Fibroblast of lung (primary cell): Measurements from ENCODE around the gene NUDT3. TPM values are rescaled to one million over a fixed set of nuclear protein-coding genes. Genes with fewer than 3 reads are reported as not detected.
"Not testable (repeated sequence)": the region's sequence is repeated elsewhere in the genome, so short reads cannot be mapped to it uniquely, and the experiment has no call there.

ENCODE experiments used
- DNase-seq, 2 donors: peaks; one replicate each; pipeline versions ENCODE4 v3.0.0 to v3.0.0-alpha.2; 2010; ENCODE audit warnings: low read depth in 2 of 2
- H2AFZ ChIP-seq: 2 replicates; pipeline ENCODE4 v1.5.1; 2012; ENCODE audit warnings: low read length, control low read depth, inconsistent platforms
- H3K27ac ChIP-seq: 2 replicates; pipeline ENCODE4 v1.5.1; 2011; ENCODE audit warnings: low read length, control low read depth; ENCODE audit not compliant: insufficient read depth
- H3K27me3 ChIP-seq: 2 replicates; pipeline ENCODE4 v1.5.1; 2011; ENCODE audit warnings: mild to moderate bottlenecking, low read length; ENCODE audit not compliant: control insufficient read depth, insufficient read depth
- H3K36me3 ChIP-seq: 2 replicates; pipeline ENCODE4 v1.5.1; 2011; ENCODE audit warnings: low read length; ENCODE audit not compliant: control insufficient read depth, insufficient read depth
- H3K4me1 ChIP-seq: 2 replicates; pipeline ENCODE4 v1.5.1; 2011; ENCODE audit warnings: low read length; ENCODE audit not compliant: control insufficient read depth, insufficient read depth; ENCODE audit errors: extremely low read depth
- H3K4me2 ChIP-seq: 2 replicates; pipeline ENCODE4 v1.5.1; 2011; ENCODE audit warnings: low read length, control low read depth; ENCODE audit not compliant: insufficient read depth; ENCODE audit errors: extremely low read depth
- H3K4me3 ChIP-seq, 4 experiments: fragments of 200-600 bp in 1 of 4; sonication (generic) in 1 of 4; replicated peaks in 1 of 4; 2 replicates each; pipeline ENCODE4 v1.5.1; 2011 to 2016; ENCODE audit warnings: low read length in 4 of 4, low read depth in 3 of 4, mild to moderate bottlenecking in 3 of 4, control low read depth in 2 of 4, inconsistent platforms in 1 of 4, mixed read lengths in 1 of 4; ENCODE audit not compliant: insufficient read depth in 1 of 4; ENCODE audit errors: control extremely low read depth in 1 of 4
- H3K79me2 ChIP-seq: 2 replicates; pipeline ENCODE4 v1.5.1; 2012; ENCODE audit warnings: mild to moderate bottlenecking, low read length, inconsistent platforms; ENCODE audit not compliant: control insufficient read depth, insufficient read depth
- H3K9ac ChIP-seq: 2 replicates; pipeline ENCODE4 v1.5.1; 2011; ENCODE audit warnings: mild to moderate bottlenecking, low read length, control low read depth; ENCODE audit not compliant: insufficient read depth
- H3K9me3 ChIP-seq: 2 replicates; pipeline ENCODE4 v1.5.1; 2012; ENCODE audit warnings: low read depth, low read length; ENCODE audit not compliant: control insufficient read depth, insufficient read depth
- H4K20me1 ChIP-seq: 2 replicates; pipeline ENCODE4 v1.5.1; 2011; ENCODE audit warnings: low read length; ENCODE audit not compliant: control insufficient read depth, insufficient read depth; ENCODE audit errors: extremely low read depth
- EZH2 ChIP-seq: IDR thresholded peaks from 2 replicates; pipeline ENCODE4 v1.5.1; 2012; ENCODE audit warnings: low read length, control low read depth, mild to moderate bottlenecking; ENCODE audit errors: missing control alignments
- polyA plus RNA-seq, 2 donors: library from polyadenylated mRNA; depleted of rRNA in 1 of 2; stranded (reverse) in 1 of 2; unstranded in 1 of 2; fragments of >200 nt; gene quantifications; 2 replicates each; pipeline ENCODE4 v1.2.1, GENCODE V29; 2011 to 2012; ENCODE audit warnings: missing spikeins in 1 of 2
- total RNA-seq: library from RNA; depleted of rRNA; stranded (reverse); fragments of >200 nt; gene quantifications from 2 replicates; pipeline ENCODE4 v1.2.1, GENCODE V29; 2014
- TF ChIP-seq, protein P1 (sequence below), 2 donors: IDR thresholded peaks in 1 of 2; conservative IDR thresholded peaks in 1 of 2; 1 replicate in 1 of 2; 2 replicates in 1 of 2; pipeline ENCODE4 v1.5.1; 2011 to 2012; ENCODE audit warnings: low read length in 2 of 2, control low read depth in 1 of 2, inconsistent platforms in 1 of 2, low read depth in 1 of 2, mild to moderate bottlenecking in 1 of 2

Gene NUDT3
- total and polyA plus RNA-seq, 2 donors (not counting 1 experiment from before 2014, with no cell fraction given): 16.0 to 27.4 TPM

DNA sequence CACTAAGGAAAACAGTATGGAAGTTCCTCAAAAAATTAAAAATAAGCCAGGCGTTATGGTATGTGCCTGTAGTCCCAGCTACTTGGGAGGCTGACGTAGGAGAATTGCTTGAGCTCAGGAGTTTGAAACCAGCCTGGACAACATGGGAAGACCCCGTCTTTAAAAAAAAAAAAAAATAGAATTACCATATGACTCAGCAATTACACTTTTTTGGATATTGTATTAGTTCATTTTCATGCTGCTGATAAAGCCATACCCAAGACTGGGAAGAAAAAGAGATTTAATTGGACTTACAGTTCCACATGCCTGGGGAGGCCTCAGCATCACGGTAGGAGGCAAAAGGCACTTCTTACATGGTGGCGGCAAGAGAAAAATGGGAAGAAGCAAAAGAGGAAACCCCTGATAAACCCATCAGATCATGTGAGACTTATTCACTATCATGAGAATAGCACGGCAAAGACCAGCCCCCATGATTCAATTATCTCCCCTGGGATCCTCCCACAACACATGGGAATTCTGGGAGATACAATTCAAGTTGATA is 132.9 kb downstream of the NUDT3 start:
- Histone ChIP-seq H3K4me2 (no peak overlapping the region), H3K79me2 (no peaks in the 10 kb centered on the region), H3K27ac (no peak overlapping the region), H2AFZ (no peak overlapping the region), H3K27me3 (no peaks in the 10 kb centered on the region), H3K36me3 (no peaks in the 10 kb centered on the region), H3K4me1 (no peaks in the 10 kb centered on the region), H4K20me1 (no peaks in the 10 kb centered on the region), H3K9me3 (no peaks in the 10 kb centered on the region), H3K9ac (no peak overlapping the region), H3K4me3 (no peak overlapping the region)
- TF ChIP-seq EZH2: no peak
- TF ChIP-seq, protein P1, sequence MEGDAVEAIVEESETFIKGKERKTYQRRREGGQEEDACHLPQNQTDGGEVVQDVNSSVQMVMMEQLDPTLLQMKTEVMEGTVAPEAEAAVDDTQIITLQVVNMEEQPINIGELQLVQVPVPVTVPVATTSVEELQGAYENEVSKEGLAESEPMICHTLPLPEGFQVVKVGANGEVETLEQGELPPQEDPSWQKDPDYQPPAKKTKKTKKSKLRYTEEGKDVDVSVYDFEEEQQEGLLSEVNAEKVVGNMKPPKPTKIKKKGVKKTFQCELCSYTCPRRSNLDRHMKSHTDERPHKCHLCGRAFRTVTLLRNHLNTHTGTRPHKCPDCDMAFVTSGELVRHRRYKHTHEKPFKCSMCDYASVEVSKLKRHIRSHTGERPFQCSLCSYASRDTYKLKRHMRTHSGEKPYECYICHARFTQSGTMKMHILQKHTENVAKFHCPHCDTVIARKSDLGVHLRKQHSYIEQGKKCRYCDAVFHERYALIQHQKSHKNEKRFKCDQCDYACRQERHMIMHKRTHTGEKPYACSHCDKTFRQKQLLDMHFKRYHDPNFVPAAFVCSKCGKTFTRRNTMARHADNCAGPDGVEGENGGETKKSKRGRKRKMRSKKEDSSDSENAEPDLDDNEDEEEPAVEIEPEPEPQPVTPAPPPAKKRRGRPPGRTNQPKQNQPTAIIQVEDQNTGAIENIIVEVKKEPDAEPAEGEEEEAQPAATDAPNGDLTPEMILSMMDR (conservative IDR thresholded peaks at IDR 0.05 in 1 of 2, IDR thresholded peaks at IDR 0.05 in 1 of 2; ENCODE audit: low read depth in 1 of 2, low read length in 2 of 2): no peak
- DNase-seq: no peak

DNA sequence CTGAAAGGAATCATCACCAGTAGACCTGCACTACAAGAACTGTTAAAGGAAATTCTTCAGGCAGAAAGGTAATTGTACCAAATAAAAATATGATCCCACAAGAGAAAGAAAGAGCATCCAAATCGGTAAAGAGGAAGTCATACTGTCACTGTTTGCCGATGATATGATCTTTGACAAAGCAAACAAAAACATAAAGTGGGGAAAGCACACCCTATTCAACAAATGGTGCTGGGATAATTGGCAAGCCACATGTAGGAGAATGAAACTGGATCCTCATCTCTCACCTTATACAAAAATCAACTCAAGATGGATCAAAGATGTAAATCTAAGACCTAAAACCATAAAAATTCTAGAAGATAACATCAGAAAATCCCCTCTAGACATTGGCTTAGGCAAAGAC is 140.1 kb downstream of the NUDT3 start:
- H3K27me3 ChIP-seq, H3K9ac ChIP-seq, H3K4me1 ChIP-seq, H3K9me3 ChIP-seq, H3K36me3 ChIP-seq, H2AFZ ChIP-seq, H3K4me3 ChIP-seq, H4K20me1 ChIP-seq, DNase-seq, H3K4me2 ChIP-seq, H3K27ac ChIP-seq: not testable (repeated sequence)
- H3K79me2 ChIP-seq: peaks cover 13% of the 10 kb centered on the region

DNA sequence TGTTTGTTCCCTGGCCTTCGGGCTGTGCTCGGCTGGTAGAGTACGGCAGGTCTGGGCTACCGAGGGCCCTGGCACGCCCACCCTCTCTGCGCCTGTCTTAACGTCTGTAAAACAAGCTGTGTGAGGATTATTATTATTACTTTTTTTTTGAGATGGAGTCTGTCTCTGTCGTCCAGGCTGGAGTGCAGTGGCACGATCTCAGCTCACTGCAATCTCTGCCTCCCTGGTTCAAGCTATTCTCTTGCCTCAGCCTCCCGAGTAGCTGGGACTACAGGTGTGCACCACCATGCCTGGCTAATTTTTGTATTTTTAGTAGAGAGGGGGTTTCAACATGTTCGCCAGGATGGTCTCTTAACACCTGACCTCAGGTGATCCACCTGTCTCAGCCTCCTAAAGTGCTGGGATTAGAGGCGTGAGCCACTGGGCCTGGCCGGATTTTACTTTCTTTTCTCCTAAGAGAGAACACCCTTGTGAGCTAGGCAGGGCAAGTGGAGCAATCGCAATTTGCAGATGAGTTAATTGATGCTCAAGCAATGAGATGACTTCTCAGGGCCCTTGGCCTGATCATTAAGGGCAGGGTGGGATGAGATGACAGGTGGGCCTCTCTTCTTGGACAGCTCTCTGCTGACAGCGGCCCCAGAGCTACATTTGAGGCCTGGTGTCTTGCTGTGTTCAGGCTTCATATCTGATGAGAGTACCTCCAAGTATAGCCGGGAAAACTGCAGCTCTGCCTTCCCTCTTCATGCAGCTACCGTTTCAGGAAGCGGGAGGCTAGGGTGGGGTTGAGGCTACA is 142.8 kb downstream of the NUDT3 start:
- H3K9ac ChIP-seq: peak overlapping the region; percentile 82
- no peaks in the 10 kb centered on the region for H3K9me3 ChIP-seq
- H3K27me3 ChIP-seq: no peaks in the 10 kb centered on the region
- H3K4me3 ChIP-seq: peak overlapping the region; percentile 58 to 89 (median 79)
- H3K27ac ChIP-seq: peak overlapping the region; percentile 72
- peak overlapping the region; percentile 93 for H2AFZ ChIP-seq
- TF ChIP-seq EZH2: no peak
- TF ChIP-seq, protein P1 (conservative IDR thresholded peaks at IDR 0.05 in 1 of 2, IDR thresholded peaks at IDR 0.05 in 1 of 2; ENCODE audit: low read depth in 1 of 2, low read length in 2 of 2): no peak
- peaks cover 11% of the 10 kb centered on the region for H3K4me1 ChIP-seq
- DNase-seq: peak in 1 of 2 donors; percentile 43
- H3K79me2 ChIP-seq: peaks cover 13% of the 10 kb centered on the region
- H3K36me3 ChIP-seq: peaks cover 4% of the 10 kb centered on the region
- peak overlapping the region; percentile 75 for H3K4me2 ChIP-seq
- no peaks in the 10 kb centered on the region for H4K20me1 ChIP-seq
